Activated effector memory CD4-positive, alpha-beta T cell treated with anti-CD3 and anti-CD28 coated beads, Interleukin-2, amount 50 U/mL, for 16 hours (primary cell): ENCODE data around the gene LINC01488.

Source experiments
- DNase-seq: peaks from one replicate; pipeline ENCODE4 v3.0.0-alpha.2; 2020

LINC01488 gene

GRCh38 chr11:69495441-69496201 is 14.2 kb downstream of the LINC01488 start:
- no peak for DNase-seq

DNA sequence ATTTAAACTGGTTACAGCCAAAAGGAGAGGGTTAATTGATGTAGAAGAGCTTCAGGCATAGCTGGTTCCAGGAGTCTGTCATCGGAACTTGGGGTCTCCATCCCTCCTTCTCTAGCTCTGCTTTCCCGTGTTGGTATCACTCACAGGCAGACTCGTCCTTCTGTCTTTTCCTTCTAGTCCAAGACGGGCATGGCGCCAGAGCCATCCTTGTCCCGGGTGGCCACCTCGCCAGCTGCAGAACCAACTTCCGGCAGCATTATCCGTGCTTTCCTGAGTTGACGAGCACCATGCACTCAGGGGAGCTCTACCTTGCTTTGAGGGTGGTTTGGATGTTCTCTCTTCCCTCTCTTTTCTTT is 14.7 kb downstream of the LINC01488 start:
- DNase-seq = no peak

GRCh38 chr11:69496631-69497220 is 15.3 kb downstream of the LINC01488 start:
- no peak for DNase-seq

DNA sequence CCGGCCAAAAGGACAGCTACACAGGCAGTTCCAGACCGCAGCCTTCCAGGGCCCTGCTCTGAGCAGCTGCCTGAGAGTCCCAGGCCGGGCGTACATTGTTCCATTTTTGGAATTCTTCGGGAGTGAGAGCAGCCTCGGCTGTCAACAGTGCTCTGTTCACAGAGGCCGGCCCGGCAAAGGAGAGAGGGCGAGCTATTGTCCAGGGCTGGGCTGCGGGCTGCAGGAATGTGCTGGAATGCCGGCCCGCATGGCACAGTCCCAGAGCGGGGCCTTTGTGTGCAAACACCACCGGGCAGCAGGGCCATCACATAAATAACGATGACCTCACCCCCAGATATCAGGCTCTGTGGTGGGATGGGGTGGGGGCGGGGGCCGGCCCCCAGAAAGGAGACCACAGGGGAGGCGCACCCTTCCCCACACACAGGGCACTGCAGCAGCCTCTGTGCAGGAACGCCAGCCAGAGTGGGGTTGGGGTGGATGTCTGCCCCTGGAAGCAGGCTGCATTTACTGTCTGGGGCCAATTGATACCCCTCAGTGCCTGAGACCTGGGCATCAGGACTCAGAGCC is 15.8 kb downstream of the LINC01488 start:
- no peak for DNase-seq

- no peak for DNase-seq
These were observed 17.2 kb downstream of the LINC01488 start for GRCh38 chr11:69498614-69499175.

DNA sequence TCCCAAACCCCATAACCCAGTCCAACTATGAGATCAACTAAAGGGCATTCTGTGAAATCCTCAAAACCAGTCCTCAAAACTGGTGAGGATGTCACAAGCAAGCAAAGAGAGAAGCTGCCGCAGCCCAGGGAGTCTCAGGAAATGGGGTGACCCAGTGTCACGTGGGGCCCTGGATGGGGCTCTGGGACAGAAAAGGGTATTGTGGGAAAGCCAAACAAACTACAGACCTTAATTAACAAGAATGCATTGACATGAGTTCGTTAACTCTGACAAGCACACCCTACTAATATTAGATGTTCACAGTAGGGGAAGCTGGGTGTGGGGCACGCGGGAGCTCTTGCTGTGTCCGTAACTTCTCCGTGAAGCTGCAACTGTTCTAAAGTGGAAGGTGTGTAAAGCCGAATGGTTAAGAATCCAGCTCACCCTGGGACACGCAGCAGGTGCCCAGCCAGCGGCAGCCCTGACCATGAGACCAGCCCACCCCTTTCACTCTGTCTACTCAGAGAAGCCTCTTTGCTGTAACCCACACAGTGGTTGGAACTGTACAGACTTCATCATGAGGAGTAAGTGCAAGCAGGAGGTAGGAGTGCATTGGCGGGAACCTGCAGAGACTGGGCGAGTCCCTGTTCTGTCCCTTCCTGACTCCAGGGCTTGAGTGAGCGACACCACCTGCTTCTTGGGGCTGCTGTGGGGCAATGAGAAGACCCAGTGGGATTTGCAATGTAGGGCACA is 17.9 kb downstream of the LINC01488 start:
- DNase-seq = no peak

GRCh38 chr11:69499918-69500284 is 18.4 kb downstream of the LINC01488 start:
- DNase-seq = no peak

- no peak for DNase-seq
These were observed 19.0 kb downstream of the LINC01488 start for GRCh38 chr11:69500285-69501120.

DNA sequence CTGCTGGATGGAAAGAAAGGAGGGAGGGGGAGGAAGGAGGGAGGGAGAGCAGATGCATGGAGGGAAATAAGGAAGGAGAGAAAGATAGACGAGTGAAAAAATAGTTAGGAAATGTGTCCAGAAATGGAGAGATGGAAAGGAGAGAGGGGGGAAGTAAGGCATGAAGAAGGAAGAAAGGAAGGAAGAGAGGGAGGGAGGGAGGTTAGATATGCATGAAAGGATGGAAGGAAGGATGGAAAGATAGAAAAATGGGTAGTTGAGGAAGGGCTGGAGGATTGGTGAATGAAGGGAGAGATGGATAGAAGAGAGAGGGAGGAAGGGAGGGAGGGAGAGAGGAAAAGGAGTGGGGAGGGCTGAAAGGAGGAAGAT is 19.6 kb downstream of the LINC01488 start:
- DNase-seq = no peak

DNA sequence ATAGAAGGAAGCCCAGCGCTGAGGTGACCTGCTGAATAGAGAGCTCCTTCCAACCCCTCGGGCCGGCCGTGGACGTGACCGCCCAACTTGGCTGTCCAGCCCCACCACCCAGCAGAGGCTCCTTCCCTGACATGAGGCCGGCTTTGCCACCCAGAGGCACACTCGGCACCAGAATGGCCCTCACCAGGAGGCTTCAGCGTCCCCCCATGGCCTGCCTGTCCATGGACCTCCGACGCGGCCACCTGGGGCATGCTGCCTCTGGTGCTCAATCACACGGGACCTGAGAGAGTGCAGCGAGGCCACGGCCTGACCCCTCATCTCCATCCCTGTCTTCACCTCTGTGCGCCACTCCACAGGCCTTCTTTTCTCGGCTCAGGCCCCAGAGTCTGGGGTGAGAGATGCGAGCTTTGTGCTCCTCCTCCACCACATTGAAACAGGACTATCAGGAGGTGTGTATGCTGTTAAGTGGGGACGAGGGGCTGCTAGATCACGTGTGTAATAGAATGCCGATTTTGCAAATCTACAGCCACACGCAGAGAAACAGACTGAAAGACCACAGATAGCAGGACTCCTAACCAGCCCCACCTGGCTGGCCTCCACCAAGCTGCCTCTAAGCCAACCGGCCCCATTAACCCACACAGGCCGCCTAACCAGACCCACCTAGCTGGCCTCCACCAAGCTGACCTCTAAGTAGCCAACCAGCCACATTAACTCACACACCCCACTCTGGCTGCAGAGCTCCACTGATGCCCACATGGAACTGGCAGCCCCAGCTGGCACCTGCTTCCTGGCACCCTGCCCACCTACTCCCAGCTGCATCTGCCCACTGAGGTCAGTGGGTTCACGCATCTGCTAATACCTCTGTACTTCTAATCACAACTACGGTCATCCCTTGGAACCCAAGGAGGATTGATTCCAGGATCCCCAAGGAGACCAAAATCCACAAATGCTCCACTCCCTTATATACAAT is 20.7 kb downstream of the LINC01488 start:
- no peak for DNase-seq

- no peak for DNase-seq
These were observed 22.7 kb downstream of the LINC01488 start for GRCh38 chr11:69504127-69504526.

GRCh38 chr11:69504576-69505335 is 23.3 kb downstream of the LINC01488 start:
- DNase-seq = no peak

- no peak for DNase-seq
These were observed 27.5 kb downstream of the LINC01488 start for GRCh38 chr11:69508974-69509373.

GRCh38 chr11:69509381-69509780 is 27.9 kb downstream of the LINC01488 start:
- DNase-seq = no peak

DNA sequence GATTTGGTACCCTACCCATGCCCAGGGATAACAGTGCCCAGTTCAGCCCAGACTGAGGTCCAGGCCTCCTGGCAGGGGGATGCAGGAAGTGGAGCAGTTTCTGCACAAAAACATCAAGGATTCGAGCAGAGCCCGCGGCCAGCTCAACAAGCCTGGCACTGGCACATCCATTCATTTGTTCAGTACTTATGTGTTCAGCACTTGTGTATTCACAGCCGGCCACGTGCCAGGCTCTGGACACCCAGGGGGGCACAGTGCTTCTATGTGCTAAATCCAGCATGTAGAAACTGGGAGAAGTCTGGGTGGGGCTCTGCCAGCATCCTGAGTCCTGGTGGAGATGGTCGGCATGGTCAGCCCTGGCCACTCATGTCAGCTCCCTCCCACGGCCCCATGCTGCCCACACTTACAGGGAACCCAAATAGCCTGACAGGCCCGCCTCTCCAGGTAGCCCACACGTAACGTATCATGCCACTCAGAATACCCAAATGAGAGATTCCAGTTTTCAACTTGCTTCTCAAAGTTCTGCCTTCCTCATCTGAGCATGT is 28.5 kb downstream of the LINC01488 start:
- no peak for DNase-seq

DNA sequence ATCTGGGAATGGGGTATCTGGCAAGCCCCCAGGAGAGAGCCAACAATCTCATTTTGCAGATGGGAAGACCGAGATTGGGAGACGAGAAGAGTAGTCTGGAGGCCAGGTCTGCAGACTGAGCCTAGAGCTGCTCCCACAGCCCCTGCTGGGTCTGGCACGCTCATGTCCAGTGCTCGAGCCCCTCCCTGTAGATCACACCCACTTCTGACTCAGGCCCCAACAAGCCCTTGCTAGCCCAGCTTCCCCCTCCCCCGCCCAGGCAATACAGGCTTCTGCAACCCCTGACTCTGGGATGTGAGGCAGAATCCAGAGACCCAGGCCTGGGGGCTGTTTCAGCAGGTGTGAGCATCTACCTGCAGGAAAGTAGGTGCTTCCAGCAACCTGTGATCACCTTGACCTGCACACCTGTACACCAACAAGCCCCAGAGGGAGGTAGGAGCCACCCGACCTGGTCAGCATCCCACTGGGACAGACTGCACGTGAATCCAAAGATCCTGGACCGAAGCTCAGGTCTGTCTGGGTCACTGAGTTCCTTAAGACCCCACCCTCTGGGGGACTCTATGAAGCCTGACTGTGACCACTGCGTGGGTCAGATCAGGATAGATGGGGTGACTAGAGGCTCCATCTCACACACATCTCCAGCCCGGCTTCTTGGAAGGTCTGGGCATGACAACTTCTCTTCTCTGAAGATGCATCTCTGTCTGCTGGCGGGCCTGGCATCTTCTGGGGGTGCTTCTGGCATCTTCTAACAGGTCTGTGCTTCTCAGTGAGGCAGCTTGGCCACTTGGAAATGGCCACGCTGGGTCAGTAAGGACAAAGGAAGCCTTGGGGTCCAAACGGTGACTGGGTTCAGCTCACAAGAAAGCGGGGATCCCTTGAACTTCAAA is 29.3 kb downstream of the LINC01488 start:
- DNase-seq = no peak

GRCh38 chr11:69511358-69512055 is 30.0 kb downstream of the LINC01488 start:
- DNase-seq = no peak

DNA sequence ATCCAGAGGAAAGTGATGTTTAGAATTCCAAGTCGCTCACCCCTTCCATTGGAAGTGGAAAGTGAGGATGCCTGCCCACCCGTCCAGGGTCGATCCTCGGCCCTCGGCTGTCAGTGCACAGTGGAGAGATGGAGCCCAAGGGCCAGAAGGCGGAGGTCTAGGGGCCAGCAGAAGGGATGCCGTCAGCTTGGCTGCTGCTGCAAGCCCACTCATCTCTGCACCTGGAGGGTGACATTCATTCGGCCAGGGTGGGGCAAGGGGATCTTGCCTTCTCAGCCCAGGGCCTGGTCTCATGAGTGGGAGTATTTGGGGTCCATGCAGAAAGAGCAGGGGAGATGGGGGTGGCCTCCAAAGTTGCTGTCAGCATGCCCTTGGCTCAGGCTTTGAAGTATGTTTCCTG is 30.7 kb downstream of the LINC01488 start:
- DNase-seq = no peak

- DNase-seq = no peak
These were observed 31.3 kb downstream of the LINC01488 start for GRCh38 chr11:69512790-69513189.
